ENCODE measurements around the gene PEAK1. TPM values are rescaled to one million over a fixed set of nuclear protein-coding genes. Genes with fewer than 3 reads are reported as not detected.

Gene PEAK1
- 27.7 TPM for total RNA-seq

DNA sequence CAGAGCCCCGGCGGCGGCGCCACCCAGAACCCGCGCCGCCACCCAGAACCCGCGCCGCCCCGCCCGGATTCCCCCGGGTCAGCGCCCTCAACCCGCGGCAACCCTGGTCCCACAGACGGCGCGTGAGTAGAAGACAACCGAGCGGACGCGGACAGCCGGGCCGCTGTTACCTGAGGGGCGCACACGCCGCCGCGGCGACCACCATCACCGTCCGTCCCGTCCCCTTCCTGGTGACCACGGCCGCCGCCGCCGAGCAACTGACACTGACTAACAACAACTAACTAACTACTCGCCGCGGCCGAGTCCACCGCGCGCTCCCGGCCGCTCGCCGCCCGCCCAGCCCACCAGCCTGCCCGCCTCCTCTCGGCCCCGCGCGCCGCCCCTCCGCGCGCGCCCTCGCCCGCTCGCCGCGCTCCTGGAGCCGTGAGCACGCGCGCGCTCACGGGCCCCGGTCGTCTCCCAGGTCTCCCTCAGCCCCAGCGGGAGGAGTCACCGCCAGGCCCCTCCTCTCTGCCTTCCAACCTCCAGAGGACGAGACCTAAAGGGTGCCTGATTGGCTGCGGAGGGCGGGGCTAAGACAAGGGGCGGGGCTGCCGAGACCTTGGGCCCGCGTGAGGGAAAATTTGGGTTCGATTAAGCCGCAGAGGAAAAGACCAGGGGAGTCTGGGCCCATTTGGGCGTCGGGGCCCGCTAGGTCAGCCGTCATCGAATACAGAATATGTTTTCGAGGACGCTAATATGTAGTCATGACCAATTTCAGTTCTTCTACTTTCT, at the start of gene PEAK1:
TSS of gene PEAK1 (minus strand) at position 269 of the 774 bp plus-strand sequence. CDS start 238,178 bp downstream, outside the sequence.
- Histone ChIP-seq H3K9me3 (no peaks in the 10 kb centered on the region), H3K36me3 (no peaks in the 10 kb centered on the region), H3K27ac (peak within 1 kb of the TSS; percentile 96), H3K4me3 (peak within 1 kb of the TSS; percentile 78 to 95), H3K27me3 (no peaks in the 10 kb centered on the region), H3K4me1 (peaks cover 44% of the 10 kb centered on the region)
- TF ChIP-seq POLR2AphosphoS5 (IDR thresholded peaks at IDR 0.05; ENCODE audit: insufficient read depth in 1 of 2, low read depth in 1 of 2) (peak in 1 of 2 donors; percentile 79), POLR2A (IDR thresholded peaks at IDR 0.05) (peak in 1 of 2 donors; percentile 85)
- TF ChIP-seq, protein P1, sequence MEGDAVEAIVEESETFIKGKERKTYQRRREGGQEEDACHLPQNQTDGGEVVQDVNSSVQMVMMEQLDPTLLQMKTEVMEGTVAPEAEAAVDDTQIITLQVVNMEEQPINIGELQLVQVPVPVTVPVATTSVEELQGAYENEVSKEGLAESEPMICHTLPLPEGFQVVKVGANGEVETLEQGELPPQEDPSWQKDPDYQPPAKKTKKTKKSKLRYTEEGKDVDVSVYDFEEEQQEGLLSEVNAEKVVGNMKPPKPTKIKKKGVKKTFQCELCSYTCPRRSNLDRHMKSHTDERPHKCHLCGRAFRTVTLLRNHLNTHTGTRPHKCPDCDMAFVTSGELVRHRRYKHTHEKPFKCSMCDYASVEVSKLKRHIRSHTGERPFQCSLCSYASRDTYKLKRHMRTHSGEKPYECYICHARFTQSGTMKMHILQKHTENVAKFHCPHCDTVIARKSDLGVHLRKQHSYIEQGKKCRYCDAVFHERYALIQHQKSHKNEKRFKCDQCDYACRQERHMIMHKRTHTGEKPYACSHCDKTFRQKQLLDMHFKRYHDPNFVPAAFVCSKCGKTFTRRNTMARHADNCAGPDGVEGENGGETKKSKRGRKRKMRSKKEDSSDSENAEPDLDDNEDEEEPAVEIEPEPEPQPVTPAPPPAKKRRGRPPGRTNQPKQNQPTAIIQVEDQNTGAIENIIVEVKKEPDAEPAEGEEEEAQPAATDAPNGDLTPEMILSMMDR (IDR thresholded peaks at IDR 0.05): no peak
- intact Hi-C loops (cut with DNase I): no loop called here
- peak in 1 of 2 donors; percentile 97 for DNase-seq (ENCODE audit: extremely low spot score in 2 of 2)

GRCh38 chr15:77468896-77469295, 49.0 kb upstream of the PEAK1 start:
- Histone ChIP-seq H3K4me3 (no peak overlapping the region), H3K4me1 (no peaks in the 10 kb centered on the region), H3K9me3 (no peaks in the 10 kb centered on the region), H3K27ac (no peak overlapping the region), H3K36me3 (peaks cover 0 to 35% of the 10 kb centered on the region in 2 donors), H3K27me3 (no peaks in the 10 kb centered on the region)
- no peak for TF ChIP-seq POLR2A (IDR thresholded peaks at IDR 0.05)
- TF ChIP-seq, protein P1 (IDR thresholded peaks at IDR 0.05): no peak
- intact Hi-C loops (cut with DNase I): no loop called here
- DNase-seq (ENCODE audit: extremely low spot score in 2 of 2): no peak

DNA sequence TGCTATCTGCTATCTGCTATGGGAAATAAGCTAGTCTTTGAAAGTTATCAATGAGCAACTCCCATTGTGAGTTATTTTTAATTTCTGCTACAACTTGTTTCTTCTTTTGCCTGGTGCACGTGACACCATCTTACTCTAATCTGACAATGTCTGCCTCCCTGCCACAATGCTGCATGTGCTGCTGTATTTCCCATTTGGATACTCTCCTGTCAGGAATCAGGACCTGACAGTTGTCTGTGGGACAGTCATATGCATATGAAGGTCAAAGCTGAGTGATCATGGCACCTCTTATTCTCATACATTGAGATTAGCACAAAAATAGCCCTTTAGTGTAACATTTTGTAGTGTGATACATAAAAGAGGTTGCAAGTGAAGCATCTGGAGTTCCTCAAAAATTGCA, 46.6 kb upstream of the PEAK1 start:
- no peaks in the 10 kb centered on the region for H3K9me3 ChIP-seq
- no peak for DNase-seq (ENCODE audit: extremely low spot score in 2 of 2)
- intact Hi-C loops (cut with DNase I): no loop called here
- TF ChIP-seq, protein P1 (IDR thresholded peaks at IDR 0.05): no peak
- TF ChIP-seq POLR2AphosphoS5 (IDR thresholded peaks at IDR 0.05; ENCODE audit: insufficient read depth in 1 of 2, low read depth in 1 of 2) (no peak), POLR2A (IDR thresholded peaks at IDR 0.05) (no peak)
- H3K4me1 ChIP-seq: no peaks in the 10 kb centered on the region
- peaks cover 0 to 33% of the 10 kb centered on the region in 2 donors for H3K36me3 ChIP-seq
- H3K27me3 ChIP-seq: no peaks in the 10 kb centered on the region
- no peak overlapping the region for H3K27ac ChIP-seq
- no peak overlapping the region for H3K4me3 ChIP-seq

GRCh38 chr15:77464129-77464865, 44.4 kb upstream of the PEAK1 start:
- Histone ChIP-seq H3K4me1 (no peaks in the 10 kb centered on the region), H3K36me3 (peaks cover 0 to 35% of the 10 kb centered on the region in 2 donors), H3K27me3 (no peaks in the 10 kb centered on the region), H3K4me3 (no peak overlapping the region), H3K27ac (no peak overlapping the region), H3K9me3 (no peaks in the 10 kb centered on the region)
- TF ChIP-seq POLR2A (IDR thresholded peaks at IDR 0.05) (no peak), POLR2AphosphoS5 (IDR thresholded peaks at IDR 0.05; ENCODE audit: insufficient read depth in 1 of 2, low read depth in 1 of 2) (no peak)
- TF ChIP-seq, protein P1 (IDR thresholded peaks at IDR 0.05): no peak
- intact Hi-C loops (cut with DNase I): no loop called here
- no peak for DNase-seq (ENCODE audit: extremely low spot score in 2 of 2)

All from vagina (tissue), 2 donors.